ENCODE results near the gene NMU. TPM values are rescaled to one million over a fixed set of nuclear protein-coding genes. Genes with fewer than 3 reads are reported as not detected.
A peak's percentile ranks its signal among the peaks of the same experiment; 100 is the strongest.
"Not testable (repeated sequence)": the region's sequence is repeated elsewhere in the genome, so short reads cannot be mapped to it uniquely, and the experiment has no call there.

NMU gene
- total RNA-seq, 1 experiment from 2014 or later, result not detected

- no peak overlapping the region for H2AFZ ChIP-seq (ENCODE audit: low read length)
- H3K9me2 ChIP-seq (replicated peaks; ENCODE audit: insufficient read depth, low read length), result no peaks in the 10 kb centered on the region
- H3K79me2 ChIP-seq (ENCODE audit: low read length), result no peaks in the 10 kb centered on the region
- H4K20me1 ChIP-seq (ENCODE audit: insufficient read depth, low read depth, low read length), result no peaks in the 10 kb centered on the region
- H3K4me2 ChIP-seq (ENCODE audit: low read depth, low read length, poor library complexity, severe bottlenecking), result no peak overlapping the region
- H3K4me1 ChIP-seq (ENCODE audit: low read length), result no peaks in the 10 kb centered on the region
- no peak overlapping the region for H3K4me3 ChIP-seq (ENCODE audit: low read length)
- H3K27me3 ChIP-seq (ENCODE audit: low read length), result no peaks in the 10 kb centered on the region
- H3K9ac ChIP-seq (ENCODE audit: low read length), result no peak overlapping the region
- no peaks in the 10 kb centered on the region for H3K36me3 ChIP-seq (ENCODE audit: insufficient read depth, low read length)
- H3K9me3 ChIP-seq (ENCODE audit: low read length), result no peaks in the 10 kb centered on the region
- DNase-seq, result no peak
- no peak overlapping the region for H3K27ac ChIP-seq (ENCODE audit: low read length)
These were observed 61.8 kb downstream of the NMU start for GRCh38 chr4:55574252-55574651.

GRCh38 chr4:55571806-55572205 is 64.3 kb downstream of the NMU start:
- Histone ChIP-seq H3K4me2 (ENCODE audit: low read depth, low read length, poor library complexity, severe bottlenecking) (no peak overlapping the region), H3K4me3 (ENCODE audit: low read length) (no peak overlapping the region), H3K36me3 (ENCODE audit: insufficient read depth, low read length) (no peaks in the 10 kb centered on the region), H3K9me3 (ENCODE audit: low read length) (no peaks in the 10 kb centered on the region), H3K27ac (ENCODE audit: low read length) (no peak overlapping the region), H4K20me1 (ENCODE audit: insufficient read depth, low read depth, low read length) (no peaks in the 10 kb centered on the region), H3K9ac (ENCODE audit: low read length) (no peak overlapping the region), H3K27me3 (ENCODE audit: low read length) (no peaks in the 10 kb centered on the region), H3K79me2 (ENCODE audit: low read length) (no peaks in the 10 kb centered on the region), H2AFZ (ENCODE audit: low read length) (no peak overlapping the region), H3K9me2 (replicated peaks; ENCODE audit: insufficient read depth, low read length) (no peaks in the 10 kb centered on the region), H3K4me1 (ENCODE audit: low read length) (no peaks in the 10 kb centered on the region)
- no peak for DNase-seq

- Histone ChIP-seq H3K27me3 (ENCODE audit: low read length) (no peaks in the 10 kb centered on the region), H4K20me1 (ENCODE audit: insufficient read depth, low read depth, low read length) (no peaks in the 10 kb centered on the region), H3K4me2 (ENCODE audit: low read depth, low read length, poor library complexity, severe bottlenecking) (no peak overlapping the region), H2AFZ (ENCODE audit: low read length) (no peak overlapping the region), H3K79me2 (ENCODE audit: low read length) (no peaks in the 10 kb centered on the region), H3K4me3 (ENCODE audit: low read length) (no peak overlapping the region), H3K4me1 (ENCODE audit: low read length) (no peaks in the 10 kb centered on the region), H3K27ac (ENCODE audit: low read length) (no peak overlapping the region), H3K9me2 (replicated peaks; ENCODE audit: insufficient read depth, low read length) (no peaks in the 10 kb centered on the region), H3K9ac (ENCODE audit: low read length) (no peak overlapping the region), H3K9me3 (ENCODE audit: low read length) (no peaks in the 10 kb centered on the region), H3K36me3 (ENCODE audit: insufficient read depth, low read length) (no peaks in the 10 kb centered on the region)
- no peak for DNase-seq
These were observed 67.1 kb downstream of the NMU start for GRCh38 chr4:55568905-55569504.

- no peaks in the 10 kb centered on the region for H4K20me1 ChIP-seq (ENCODE audit: insufficient read depth, low read depth, low read length)
- no peak overlapping the region for H2AFZ ChIP-seq (ENCODE audit: low read length)
- peaks cover 8% of the 10 kb centered on the region for H3K4me1 ChIP-seq (ENCODE audit: low read length)
- no peaks in the 10 kb centered on the region for H3K79me2 ChIP-seq (ENCODE audit: low read length)
- H3K27me3 ChIP-seq (ENCODE audit: low read length), result no peaks in the 10 kb centered on the region
- H3K9me3 ChIP-seq (ENCODE audit: low read length), result no peaks in the 10 kb centered on the region
- H3K9ac ChIP-seq (ENCODE audit: low read length), result no peak overlapping the region
- no peak overlapping the region for H3K27ac ChIP-seq (ENCODE audit: low read length)
- no peaks in the 10 kb centered on the region for H3K36me3 ChIP-seq (ENCODE audit: insufficient read depth, low read length)
- H3K9me2 ChIP-seq (replicated peaks; ENCODE audit: insufficient read depth, low read length), result no peaks in the 10 kb centered on the region
- no peak overlapping the region for H3K4me2 ChIP-seq (ENCODE audit: low read depth, low read length, poor library complexity, severe bottlenecking)
- peak; percentile 68 for DNase-seq
- H3K4me3 ChIP-seq (ENCODE audit: low read length), result no peak overlapping the region
These were observed 74.2 kb downstream of the NMU start for GRCh38 chr4:55561889-55562288.

GRCh38 chr4:55560096-55560495 is 76.0 kb downstream of the NMU start:
- no peak overlapping the region for H2AFZ ChIP-seq (ENCODE audit: low read length)
- H3K27me3 ChIP-seq (ENCODE audit: low read length), result no peaks in the 10 kb centered on the region
- H3K9ac ChIP-seq (ENCODE audit: low read length), result no peak overlapping the region
- DNase-seq, result no peak
- no peaks in the 10 kb centered on the region for H3K9me3 ChIP-seq (ENCODE audit: low read length)
- no peaks in the 10 kb centered on the region for H3K79me2 ChIP-seq (ENCODE audit: low read length)
- H3K4me2 ChIP-seq (ENCODE audit: low read depth, low read length, poor library complexity, severe bottlenecking), result no peak overlapping the region
- peaks cover 8% of the 10 kb centered on the region for H3K4me1 ChIP-seq (ENCODE audit: low read length)
- H3K4me3 ChIP-seq (ENCODE audit: low read length), result no peak overlapping the region
- H4K20me1 ChIP-seq (ENCODE audit: insufficient read depth, low read depth, low read length), result no peaks in the 10 kb centered on the region
- no peaks in the 10 kb centered on the region for H3K9me2 ChIP-seq (replicated peaks; ENCODE audit: insufficient read depth, low read length)
- no peaks in the 10 kb centered on the region for H3K36me3 ChIP-seq (ENCODE audit: insufficient read depth, low read length)
- no peak overlapping the region for H3K27ac ChIP-seq (ENCODE audit: low read length)

- H3K4me2 ChIP-seq (ENCODE audit: low read depth, low read length, poor library complexity, severe bottlenecking), result peak overlapping the region; percentile 11
- H3K4me1 ChIP-seq (ENCODE audit: low read length), result peaks cover 9% of the 10 kb centered on the region
- no peaks in the 10 kb centered on the region for H3K79me2 ChIP-seq (ENCODE audit: low read length)
- no peak overlapping the region for H3K9ac ChIP-seq (ENCODE audit: low read length)
- H4K20me1 ChIP-seq (ENCODE audit: insufficient read depth, low read depth, low read length), result no peaks in the 10 kb centered on the region
- DNase-seq, result peak; percentile 66
- H3K9me2 ChIP-seq (replicated peaks; ENCODE audit: insufficient read depth, low read length), result no peaks in the 10 kb centered on the region
- no peak overlapping the region for H3K4me3 ChIP-seq (ENCODE audit: low read length)
- H3K27me3 ChIP-seq (ENCODE audit: low read length), result no peaks in the 10 kb centered on the region
- no peak overlapping the region for H2AFZ ChIP-seq (ENCODE audit: low read length)
- H3K9me3 ChIP-seq (ENCODE audit: low read length), result no peaks in the 10 kb centered on the region
- H3K36me3 ChIP-seq (ENCODE audit: insufficient read depth, low read length), result no peaks in the 10 kb centered on the region
- no peak overlapping the region for H3K27ac ChIP-seq (ENCODE audit: low read length)
These were observed 81.6 kb downstream of the NMU start for GRCh38 chr4:55554453-55555030.

GRCh38 chr4:55553441-55554201 is 82.5 kb downstream of the NMU start:
- no peak overlapping the region for H3K27ac ChIP-seq (ENCODE audit: low read length)
- peaks cover 9% of the 10 kb centered on the region for H3K4me1 ChIP-seq (ENCODE audit: low read length)
- DNase-seq, result peak; percentile 53
- H3K27me3 ChIP-seq (ENCODE audit: low read length), result no peaks in the 10 kb centered on the region
- no peaks in the 10 kb centered on the region for H3K36me3 ChIP-seq (ENCODE audit: insufficient read depth, low read length)
- H3K4me3 ChIP-seq (ENCODE audit: low read length), result peak overlapping the region; percentile 18; the same call in 1 of the 2 replicates
- H4K20me1 ChIP-seq (ENCODE audit: insufficient read depth, low read depth, low read length), result no peaks in the 10 kb centered on the region
- no peaks in the 10 kb centered on the region for H3K9me2 ChIP-seq (replicated peaks; ENCODE audit: insufficient read depth, low read length)
- H3K79me2 ChIP-seq (ENCODE audit: low read length), result no peaks in the 10 kb centered on the region
- H3K4me2 ChIP-seq (ENCODE audit: low read depth, low read length, poor library complexity, severe bottlenecking), result peak overlapping the region; percentile 33
- no peaks in the 10 kb centered on the region for H3K9me3 ChIP-seq (ENCODE audit: low read length)
- H3K9ac ChIP-seq (ENCODE audit: low read length), result no peak overlapping the region
- H2AFZ ChIP-seq (ENCODE audit: low read length), result no peak overlapping the region

- not testable (repeated sequence) for H2AFZ ChIP-seq (ENCODE audit: low read length); H3K79me2 ChIP-seq (ENCODE audit: low read length); DNase-seq; H3K36me3 ChIP-seq (ENCODE audit: insufficient read depth, low read length); H3K4me3 ChIP-seq (ENCODE audit: low read length); H3K27ac ChIP-seq (ENCODE audit: low read length); H3K9me2 ChIP-seq (replicated peaks; ENCODE audit: insufficient read depth, low read length); H3K9me3 ChIP-seq (ENCODE audit: low read length); H3K9ac ChIP-seq (ENCODE audit: low read length); H4K20me1 ChIP-seq (ENCODE audit: insufficient read depth, low read depth, low read length); H3K27me3 ChIP-seq (ENCODE audit: low read length); H3K4me2 ChIP-seq (ENCODE audit: low read depth, low read length, poor library complexity, severe bottlenecking)
- peaks cover 19% of the 10 kb centered on the region for H3K4me1 ChIP-seq (ENCODE audit: low read length)
These were observed 84.1 kb downstream of the NMU start for GRCh38 chr4:55551964-55552363.

All from Karpas-422 (cell line).